Neuronal stem cell (in vitro differentiated cells): ENCODE data around the gene BUD23.
A peak's percentile ranks its signal among the peaks of the same experiment; 100 is the strongest.

Experiments
- DNase-seq: peaks from one replicate; pipeline ENCODE4 v3.0.0-alpha.2; 2013; ENCODE audit warnings: low spot score
- H2AFZ ChIP-seq: one replicate; pipeline ENCODE4 v1.6.1; 2013; ENCODE audit warnings: mild to moderate bottlenecking, low read length, inconsistent platforms
- H2AK5ac ChIP-seq: 2 replicates; pipeline ENCODE4 v1.6.1; 2013; ENCODE audit warnings: low read depth, mild to moderate bottlenecking, inconsistent platforms, low read length, moderate library complexity, mixed read lengths
- H2BK120ac ChIP-seq: 2 replicates; pipeline ENCODE4 v1.6.1; 2013; ENCODE audit warnings: low read depth, mild to moderate bottlenecking, inconsistent platforms, low read length, moderate library complexity, mixed read lengths
- H2BK12ac ChIP-seq: one replicate; pipeline ENCODE4 v1.6.1; 2013; ENCODE audit warnings: low read length, inconsistent platforms
- H2BK15ac ChIP-seq: 2 replicates; pipeline ENCODE4 v1.6.1; 2013; ENCODE audit warnings: mild to moderate bottlenecking, low read length, inconsistent platforms, mixed read lengths
- H2BK5ac ChIP-seq: one replicate; pipeline ENCODE4 v1.6.1; 2013; ENCODE audit warnings: inconsistent platforms, mild to moderate bottlenecking, low read length, moderate library complexity
- H3K14ac ChIP-seq: one replicate; pipeline ENCODE4 v1.6.1; 2013; ENCODE audit warnings: low read length, inconsistent platforms
- H3K18ac ChIP-seq: 2 replicates; pipeline ENCODE4 v1.6.1; 2013; ENCODE audit warnings: low read length, inconsistent platforms
- H3K23ac ChIP-seq: 2 replicates; pipeline ENCODE4 v1.6.1; 2013; ENCODE audit warnings: low read depth, mild to moderate bottlenecking, mixed read lengths, low read length, inconsistent platforms; ENCODE audit not compliant: poor library complexity
- H3K27ac ChIP-seq: replicated peaks from 3 replicates; pipeline ENCODE4 v1.5.1; 2013; ENCODE audit warnings: low read length, inconsistent platforms
- H3K27me3 ChIP-seq, 3 experiments: 2 replicates each; pipeline ENCODE4 v1.6.1; 2013; ENCODE audit warnings: low read length in 3 of 3, mild to moderate bottlenecking in 2 of 3, inconsistent platforms in 1 of 3, low read depth in 1 of 3, mixed read lengths in 1 of 3, moderate library complexity in 1 of 3; ENCODE audit not compliant: control insufficient read depth in 3 of 3, insufficient read depth in 3 of 3
- H3K36me3 ChIP-seq, 2 donors: replicated peaks in 1 of 2; 2 replicates each; pipeline ENCODE4 v1.6.1; 2013; ENCODE audit warnings: low read length in 2 of 2; ENCODE audit not compliant: control insufficient read depth in 2 of 2, insufficient read depth in 2 of 2
- H3K4ac ChIP-seq: 2 replicates; pipeline ENCODE4 v1.6.1; 2013; ENCODE audit warnings: inconsistent platforms, mild to moderate bottlenecking, low read length, moderate library complexity
- H3K4me1 ChIP-seq, 2 donors: 1 replicate in 1 of 2; 2 replicates in 1 of 2; pipeline ENCODE4 v1.6.1; 2013; ENCODE audit warnings: low read length in 2 of 2, low read depth in 1 of 2; ENCODE audit not compliant: control insufficient read depth in 2 of 2, insufficient read depth in 1 of 2
- H3K4me2 ChIP-seq: one replicate; pipeline ENCODE4 v1.6.1; 2013; ENCODE audit warnings: mild to moderate bottlenecking, low read length, inconsistent platforms; ENCODE audit not compliant: insufficient read depth, poor library complexity, severe bottlenecking
- H3K4me3 ChIP-seq, 2 donors: 2 replicates each; pipeline ENCODE4 v1.5.1; 2013; ENCODE audit warnings: low read length in 2 of 2, mild to moderate bottlenecking in 2 of 2, inconsistent platforms in 1 of 2, moderate library complexity in 1 of 2
- H3K79me1 ChIP-seq: one replicate; pipeline ENCODE4 v1.6.1; 2013; ENCODE audit warnings: low read depth, mild to moderate bottlenecking, inconsistent platforms, low read length, moderate library complexity
- H3K9ac ChIP-seq: one replicate; pipeline ENCODE4 v1.6.1; 2013; ENCODE audit warnings: mild to moderate bottlenecking, low read depth, low read length, inconsistent platforms; ENCODE audit not compliant: poor library complexity
- H3K9me3 ChIP-seq, 2 donors: replicated peaks in 1 of 2; 2 replicates each; pipeline versions ENCODE3 to v1.6.1; 2013; ENCODE audit warnings: low read length in 2 of 2, mild to moderate bottlenecking in 2 of 2, inconsistent platforms in 1 of 2, low read depth in 1 of 2, mixed read lengths in 1 of 2, moderate library complexity in 1 of 2; ENCODE audit not compliant: control insufficient read depth in 2 of 2, insufficient read depth in 1 of 2
- H4K8ac ChIP-seq: one replicate; pipeline ENCODE4 v1.6.1; 2013; ENCODE audit warnings: low read depth, mild to moderate bottlenecking, inconsistent platforms, low read length, moderate library complexity
- H4K91ac ChIP-seq: one replicate; pipeline ENCODE4 v1.6.1; 2013; ENCODE audit warnings: low read length, low read depth, mild to moderate bottlenecking, inconsistent platforms; ENCODE audit not compliant: poor library complexity
- WGBS, 2 donors: extraction: QIAGEN DNeasy Blood & Tissue Kit; methylation state at CpG; one replicate each; pipeline ENCODE4 v1.1.7; 2013; ENCODE audit warnings: missing lambda C conversion rate in 2 of 2, mixed read lengths in 1 of 2; ENCODE audit not compliant: insufficient read length in 2 of 2, insufficient replicate concordance in 1 of 2; ENCODE audit errors: extremely low coverage in 2 of 2; 5-methylcytosine and 5-hydroxymethylcytosine counted together

BUD23 gene

GRCh38 chr7:73642834-73643233 lies 40.6 kb upstream of the BUD23 start:
- no peaks in the 10 kb centered on the region for H3K79me1 ChIP-seq
- WGBS, 2 donors: no CpG with 5 or more reads among the region's 2 CpGs
- H3K4me2 ChIP-seq: no peak overlapping the region
- no peaks in the 10 kb centered on the region for H3K36me3 ChIP-seq
- H2BK5ac ChIP-seq: no peak overlapping the region
- H2BK12ac ChIP-seq: no peak overlapping the region
- no peak overlapping the region for H2BK15ac ChIP-seq
- H3K4ac ChIP-seq: no peak overlapping the region
- H2BK120ac ChIP-seq: no peak overlapping the region
- no peak overlapping the region for H4K91ac ChIP-seq
- no peak overlapping the region for H3K27ac ChIP-seq
- H3K18ac ChIP-seq: no peak overlapping the region
- no peak overlapping the region for H3K23ac ChIP-seq
- peaks cover 0 to 2% of the 10 kb centered on the region in 2 donors for H3K4me1 ChIP-seq
- H3K4me3 ChIP-seq: no peak overlapping the region
- H2AK5ac ChIP-seq: no peak overlapping the region
- H4K8ac ChIP-seq: no peak overlapping the region
- no peak overlapping the region for H2AFZ ChIP-seq
- no peak overlapping the region for H3K9ac ChIP-seq
- H3K9me3 ChIP-seq: peaks cover 0 to 3% of the 10 kb centered on the region in 2 donors
- H3K14ac ChIP-seq: no peak overlapping the region
- H3K27me3 ChIP-seq: peaks cover 3 to 35% (median 14%) of the 10 kb centered on the region in 3 experiments
- DNase-seq: no peak

GRCh38 chr7:73644688-73645286 lies 38.6 kb upstream of the BUD23 start:
- no peak overlapping the region for H2AK5ac ChIP-seq
- H4K8ac ChIP-seq: no peak overlapping the region
- peaks cover 5 to 53% (median 31%) of the 10 kb centered on the region in 3 experiments for H3K27me3 ChIP-seq
- H2AFZ ChIP-seq: no peak overlapping the region
- H2BK5ac ChIP-seq: no peak overlapping the region
- no peak overlapping the region for H2BK15ac ChIP-seq
- H3K79me1 ChIP-seq: no peaks in the 10 kb centered on the region
- peaks cover 0 to 3% of the 10 kb centered on the region in 2 donors for H3K9me3 ChIP-seq
- no peak overlapping the region for H2BK12ac ChIP-seq
- H3K14ac ChIP-seq: no peak overlapping the region
- no peak overlapping the region for H3K18ac ChIP-seq
- H4K91ac ChIP-seq: no peak overlapping the region
- H3K4me3 ChIP-seq: no peak overlapping the region
- no peak overlapping the region for H3K27ac ChIP-seq
- no peaks in the 10 kb centered on the region for H3K36me3 ChIP-seq
- no peak for DNase-seq
- H3K4ac ChIP-seq: no peak overlapping the region
- no peak overlapping the region for H3K9ac ChIP-seq
- no peak overlapping the region for H3K4me2 ChIP-seq
- WGBS, 2 donors: no CpG with 5 or more reads among the region's 5 CpGs
- H3K23ac ChIP-seq: no peak overlapping the region
- H3K4me1 ChIP-seq: peaks cover 0 to 2% of the 10 kb centered on the region in 2 donors
- no peak overlapping the region for H2BK120ac ChIP-seq

- Histone ChIP-seq H3K23ac (no peak overlapping the region), H3K14ac (no peak overlapping the region), H2AK5ac (no peak overlapping the region), H3K27ac (no peak overlapping the region), H3K18ac (no peak overlapping the region), H2BK15ac (no peak overlapping the region), H3K79me1 (no peaks in the 10 kb centered on the region), H2BK120ac (no peak overlapping the region), H3K4ac (no peak overlapping the region), H2BK12ac (no peak overlapping the region), H3K27me3 (peaks cover 5 to 61% (median 33%) of the 10 kb centered on the region in 3 experiments), H3K4me1 (peaks cover 0 to 2% of the 10 kb centered on the region in 2 donors), H3K36me3 (no peaks in the 10 kb centered on the region), H4K8ac (no peak overlapping the region), H3K4me3 (no peak overlapping the region), H4K91ac (no peak overlapping the region), H3K4me2 (no peak overlapping the region), H2AFZ (no peak overlapping the region), H3K9ac (no peak overlapping the region), H3K9me3 (peaks cover 0 to 3% of the 10 kb centered on the region in 2 donors), H2BK5ac (no peak overlapping the region)
- no peak for DNase-seq
- WGBS, 2 donors: no CpG with 5 or more reads among the region's 4 CpGs
Observed at GRCh38 chr7:73645643-73646174, 37.7 kb upstream of the BUD23 start.

GRCh38 chr7:73646785-73647724 lies 36.3 kb upstream of the BUD23 start:
- H3K9ac ChIP-seq: no peak overlapping the region
- H2BK15ac ChIP-seq: no peak overlapping the region
- H3K36me3 ChIP-seq: no peaks in the 10 kb centered on the region
- H3K4ac ChIP-seq: no peak overlapping the region
- peak overlapping the region; percentile 1 for H2BK120ac ChIP-seq
- H3K18ac ChIP-seq: peak overlapping the region; percentile 78
- H3K4me2 ChIP-seq: peak overlapping the region; percentile 97
- H3K4me1 ChIP-seq: peaks cover 0 to 2% of the 10 kb centered on the region in 2 donors
- H2AK5ac ChIP-seq: peak overlapping the region; percentile 10
- H3K9me3 ChIP-seq: no peaks in the 10 kb centered on the region
- H2BK5ac ChIP-seq: no peak overlapping the region
- no peak overlapping the region for H3K14ac ChIP-seq
- no CpG with 5 or more reads among the region's 16 CpGs for WGBS, 2 donors
- no peaks in the 10 kb centered on the region for H3K79me1 ChIP-seq
- H2AFZ ChIP-seq: peak overlapping the region; percentile 95
- no peak overlapping the region for H4K8ac ChIP-seq
- H3K27me3 ChIP-seq: peaks cover 5 to 67% (median 31%) of the 10 kb centered on the region in 3 experiments
- peak overlapping the region; percentile 57 for H3K23ac ChIP-seq
- H3K4me3 ChIP-seq: no peak overlapping the region
- H2BK12ac ChIP-seq: no peak overlapping the region
- H3K27ac ChIP-seq: no peak overlapping the region
- no peak overlapping the region for H4K91ac ChIP-seq
- no peak for DNase-seq
